HG03175 (cell line): ENCODE data around the gene THAP2.
"Not testable (repeated sequence)": the region's sequence is repeated elsewhere in the genome, so short reads cannot be mapped to it uniquely, and the experiment has no call there.

Source experiments
- ATAC-seq: cut with Tn5 transposase; IDR thresholded peaks from one replicate; pipeline ENCODE4 v1.9.1; 2021; ENCODE audit warnings: mild to moderate bottlenecking, moderate library complexity; ENCODE audit not compliant: unreplicated experiment

THAP2 gene

DNA sequence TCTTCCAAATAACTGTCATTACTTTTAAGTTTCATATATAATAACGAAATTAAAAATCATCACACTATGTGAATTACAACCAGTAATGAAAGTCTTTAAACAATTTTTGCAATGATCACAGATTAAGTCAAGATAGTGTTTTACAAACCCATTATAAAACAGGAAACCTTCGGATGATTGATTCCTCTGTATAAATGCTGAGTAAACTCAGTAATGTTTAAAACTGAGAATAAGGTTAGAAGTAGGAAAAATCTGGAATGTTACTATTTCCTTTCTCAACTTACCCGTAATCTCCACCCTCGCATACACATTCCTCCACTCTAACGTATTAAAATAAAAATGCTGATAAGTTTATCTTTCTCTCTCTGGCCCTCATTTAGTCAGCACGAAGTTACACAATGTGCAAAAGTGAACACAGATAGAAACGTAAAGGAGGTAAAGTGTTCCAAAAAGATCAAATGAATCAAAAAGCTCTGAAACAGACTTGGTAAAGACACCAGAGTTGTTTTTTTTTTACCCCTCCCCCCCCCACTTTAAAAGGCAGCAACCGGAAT, 2.0 kb upstream of the THAP2 start:
- ATAC-seq: no peak

DNA sequence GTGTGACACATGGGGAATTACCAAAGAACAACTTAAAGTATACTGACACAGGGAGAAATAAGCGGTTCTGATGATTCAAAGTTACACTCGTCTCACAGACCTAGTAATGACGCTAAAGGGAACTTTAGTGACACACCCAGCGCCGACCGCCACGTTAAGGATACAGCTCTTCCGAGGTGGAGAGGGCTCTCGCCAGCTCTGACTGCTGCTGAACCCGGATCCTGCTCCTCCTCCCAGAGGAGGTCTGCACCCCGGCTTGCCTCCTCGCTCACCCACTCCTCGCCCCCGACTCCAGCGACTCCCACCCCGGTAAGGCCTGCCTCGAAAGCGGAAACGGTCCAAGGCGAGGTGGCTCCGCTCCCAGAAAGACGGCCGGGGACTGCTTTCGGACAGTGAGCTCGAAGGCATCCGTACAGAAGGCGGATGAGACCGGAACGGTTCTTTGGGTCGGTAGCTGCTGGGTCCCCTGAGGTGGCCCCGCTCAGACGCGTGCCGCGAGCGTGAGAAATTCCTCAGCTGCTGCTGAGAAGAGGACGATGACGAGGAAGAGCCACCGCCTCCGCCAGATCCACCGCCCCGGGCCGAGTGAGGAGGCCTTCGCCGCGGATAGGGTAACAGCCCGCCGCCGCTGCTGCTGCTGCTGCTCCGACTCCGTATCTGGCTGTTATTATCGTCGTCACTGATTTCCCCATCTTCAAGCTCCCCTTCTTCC, 1.1 kb upstream of the THAP2 start:
- ATAC-seq: peak; percentile 21

DNA sequence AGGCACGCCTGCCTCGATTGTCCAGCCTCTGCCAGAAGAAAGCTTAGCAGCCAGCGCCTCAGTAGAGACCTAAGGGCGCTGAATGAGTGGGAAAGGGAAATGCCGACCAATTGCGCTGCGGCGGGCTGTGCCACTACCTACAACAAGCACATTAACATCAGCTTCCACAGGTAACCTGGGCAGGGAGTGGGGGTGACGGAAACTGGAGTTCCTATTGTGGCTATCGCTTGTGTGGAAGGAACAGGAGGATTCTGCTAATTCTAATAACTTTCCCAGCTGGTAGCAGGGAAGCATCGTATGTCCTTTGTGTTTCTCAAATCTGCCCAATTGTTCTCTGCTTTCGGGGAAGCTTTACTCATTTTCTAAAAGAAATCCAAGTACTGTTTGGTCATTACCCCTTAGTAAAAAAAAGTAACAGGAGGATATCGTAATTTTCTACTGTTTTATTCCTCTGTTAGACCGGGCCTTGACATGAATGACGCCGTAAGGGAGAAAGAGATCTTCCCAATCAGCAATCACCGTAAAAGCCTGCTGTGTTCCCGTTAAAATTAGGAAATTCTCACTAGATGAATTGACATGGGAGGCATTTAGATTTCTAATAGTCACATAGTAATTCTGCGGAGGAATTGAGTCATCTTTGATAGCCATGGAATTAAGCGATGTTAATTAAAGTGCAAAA, 449 bp downstream of the THAP2 start:
- peak; percentile 9 for ATAC-seq

DNA sequence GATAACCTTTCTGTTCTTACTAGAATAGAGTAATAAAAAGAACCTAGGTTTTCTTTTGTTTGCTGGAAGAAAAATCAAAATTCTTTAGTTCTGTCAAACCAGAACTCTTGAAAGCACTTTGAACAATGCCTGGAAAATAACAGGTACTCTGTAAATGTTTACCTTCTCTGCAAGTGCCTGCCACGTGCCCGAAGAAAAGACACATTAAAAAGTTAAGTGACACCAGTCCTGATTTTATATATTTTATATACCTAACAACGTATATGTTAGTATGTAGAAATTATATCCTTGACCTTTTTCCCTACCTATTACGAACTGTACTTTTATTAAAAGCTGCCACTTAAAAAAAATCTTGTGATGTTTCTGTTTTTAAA, 976 bp downstream of the THAP2 start:
- no peak for ATAC-seq

DNA sequence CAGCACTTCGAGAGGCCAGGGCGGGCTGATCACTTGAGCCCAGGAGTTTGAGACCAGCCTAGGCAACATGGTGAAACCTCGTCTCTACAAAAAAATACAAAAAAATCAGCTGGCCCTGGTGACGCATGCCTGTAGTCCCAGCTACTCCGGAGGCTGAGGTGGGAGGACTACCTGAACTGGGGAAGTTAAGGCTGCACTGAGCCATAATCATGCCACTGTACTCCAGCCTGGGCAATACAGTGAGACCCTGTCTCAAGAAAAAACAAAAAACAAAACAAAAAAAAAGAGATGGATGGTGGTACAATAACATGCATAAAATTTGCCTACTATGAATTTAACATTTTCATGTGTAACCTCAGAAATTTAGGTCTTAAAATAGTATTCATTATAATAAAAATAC, 2.2 kb downstream of the THAP2 start:
- no peak for ATAC-seq

DNA sequence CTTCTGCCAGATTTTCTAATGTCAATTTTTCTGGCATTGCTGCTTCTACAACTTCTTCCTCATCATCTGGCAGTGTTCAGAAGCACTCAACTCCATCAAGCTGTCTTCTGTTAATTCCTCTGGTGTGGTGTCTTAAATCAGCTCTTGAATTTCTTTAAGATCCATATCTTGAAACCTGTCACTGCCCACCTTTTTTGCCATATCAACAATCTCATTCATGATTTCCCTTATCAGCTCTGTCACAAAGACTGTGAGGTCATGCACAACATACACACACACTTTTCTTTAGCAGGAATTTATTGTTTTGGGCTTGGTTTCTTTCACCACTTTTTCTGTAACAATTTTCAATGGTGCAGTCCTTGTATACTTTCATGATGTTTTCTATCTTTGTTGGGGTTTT, 7.2 kb downstream of the THAP2 start:
- no peak for ATAC-seq

DNA sequence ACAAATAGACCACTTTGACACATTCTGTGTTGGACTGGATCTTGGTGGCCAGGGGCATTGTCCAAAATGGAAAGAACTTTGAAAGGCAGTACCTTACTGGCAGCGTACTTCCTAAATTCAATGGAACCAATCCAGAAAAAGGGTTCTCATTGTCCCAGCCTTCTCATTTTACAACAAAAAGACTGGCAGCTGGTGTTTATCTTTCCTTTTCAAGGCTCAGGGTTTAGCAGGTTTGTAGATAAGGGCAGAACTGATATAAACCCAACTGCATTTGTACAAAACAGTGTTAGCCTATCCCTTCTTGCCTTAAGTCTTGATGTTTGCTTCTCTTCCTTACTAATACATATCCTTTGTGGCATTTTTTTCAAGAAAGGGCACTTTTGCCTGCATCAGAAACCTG, 7.7 kb downstream of the THAP2 start:
- no peak for ATAC-seq

DNA sequence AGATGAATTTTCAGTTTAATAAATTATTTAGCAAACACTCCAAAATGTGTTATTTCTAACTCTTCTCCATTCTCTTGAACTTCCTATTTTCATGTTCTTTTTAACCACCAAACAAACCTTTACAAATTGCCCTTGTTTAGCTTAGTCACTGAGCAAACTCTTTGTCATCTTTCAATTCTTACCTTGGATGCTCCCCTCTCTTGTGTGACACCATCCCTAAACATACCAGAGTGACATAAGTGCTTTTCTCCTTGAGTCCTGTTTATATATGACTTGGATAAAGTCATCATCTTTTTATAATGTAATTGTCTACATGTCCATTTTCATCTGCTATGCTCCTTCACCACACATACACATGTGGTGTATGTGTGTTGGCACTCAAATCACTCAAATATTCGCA, 18.4 kb downstream of the THAP2 start:
- ATAC-seq: no peak

DNA sequence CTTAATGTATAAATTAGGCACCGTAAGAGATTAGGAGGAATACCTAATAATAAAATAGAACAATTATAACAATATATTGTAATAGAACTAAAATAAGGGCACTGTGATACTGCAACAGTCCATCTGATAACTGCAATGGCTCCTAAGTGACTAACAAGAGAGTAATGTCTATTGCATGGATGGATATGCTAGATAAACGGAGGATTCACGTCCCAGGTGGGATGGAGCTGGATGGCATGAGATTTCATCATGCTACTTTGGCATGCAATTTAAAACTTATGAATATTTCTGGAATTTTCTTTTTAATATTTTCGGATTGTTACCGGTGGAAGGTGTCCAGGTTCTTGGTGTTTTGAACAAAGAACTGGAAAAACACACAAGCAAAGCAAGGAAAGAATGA, 19.5 kb downstream of the THAP2 start:
- no peak for ATAC-seq

DNA sequence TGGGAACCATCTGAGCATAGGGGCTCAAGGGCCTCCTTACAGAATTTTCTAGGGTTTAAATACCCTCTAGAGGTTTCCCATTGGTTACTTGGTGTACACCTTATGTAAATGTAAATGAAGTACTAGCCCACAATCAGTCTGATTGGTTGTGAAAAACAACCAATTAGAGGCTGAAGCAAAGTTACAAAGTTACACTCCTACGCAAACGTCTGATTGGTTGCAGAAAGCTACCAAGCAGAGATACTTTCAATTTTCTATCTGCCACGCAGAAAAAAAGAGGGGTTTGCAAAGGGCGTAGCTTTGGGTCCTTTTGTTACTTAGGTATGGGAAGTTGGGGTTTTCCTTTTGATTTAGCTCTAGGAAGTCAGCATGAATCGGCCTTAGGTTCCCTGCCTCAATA, 20.0 kb downstream of the THAP2 start:
- no peak for ATAC-seq

DNA sequence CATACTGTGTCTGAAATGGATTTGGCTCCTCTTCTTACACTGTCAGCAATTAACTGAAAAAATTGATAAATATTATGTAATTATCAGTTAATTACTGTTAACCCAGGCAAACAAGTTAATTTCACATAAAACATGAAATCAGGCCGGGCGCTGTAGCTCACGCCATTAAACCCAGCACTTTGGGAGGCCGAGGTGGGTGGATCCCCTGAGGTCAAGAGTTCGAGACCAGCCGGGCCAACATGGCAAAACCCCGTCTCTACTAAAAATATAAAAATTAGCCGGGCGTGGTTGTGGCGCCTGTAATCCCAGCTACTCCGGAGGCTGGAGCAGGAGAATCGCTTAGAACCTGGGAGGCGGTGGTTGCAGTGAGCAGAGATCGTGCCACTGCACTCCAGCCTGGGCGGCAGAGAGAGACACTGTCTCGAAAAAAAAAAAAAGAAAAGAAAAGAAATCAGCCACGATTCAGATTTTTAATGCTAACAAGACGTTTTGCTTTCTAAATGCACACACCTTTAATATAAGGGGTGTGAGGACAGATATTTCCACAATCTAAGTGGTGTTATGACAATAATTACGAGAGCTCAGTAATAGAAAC, 21.3 kb downstream of the THAP2 start:
- no peak for ATAC-seq

DNA sequence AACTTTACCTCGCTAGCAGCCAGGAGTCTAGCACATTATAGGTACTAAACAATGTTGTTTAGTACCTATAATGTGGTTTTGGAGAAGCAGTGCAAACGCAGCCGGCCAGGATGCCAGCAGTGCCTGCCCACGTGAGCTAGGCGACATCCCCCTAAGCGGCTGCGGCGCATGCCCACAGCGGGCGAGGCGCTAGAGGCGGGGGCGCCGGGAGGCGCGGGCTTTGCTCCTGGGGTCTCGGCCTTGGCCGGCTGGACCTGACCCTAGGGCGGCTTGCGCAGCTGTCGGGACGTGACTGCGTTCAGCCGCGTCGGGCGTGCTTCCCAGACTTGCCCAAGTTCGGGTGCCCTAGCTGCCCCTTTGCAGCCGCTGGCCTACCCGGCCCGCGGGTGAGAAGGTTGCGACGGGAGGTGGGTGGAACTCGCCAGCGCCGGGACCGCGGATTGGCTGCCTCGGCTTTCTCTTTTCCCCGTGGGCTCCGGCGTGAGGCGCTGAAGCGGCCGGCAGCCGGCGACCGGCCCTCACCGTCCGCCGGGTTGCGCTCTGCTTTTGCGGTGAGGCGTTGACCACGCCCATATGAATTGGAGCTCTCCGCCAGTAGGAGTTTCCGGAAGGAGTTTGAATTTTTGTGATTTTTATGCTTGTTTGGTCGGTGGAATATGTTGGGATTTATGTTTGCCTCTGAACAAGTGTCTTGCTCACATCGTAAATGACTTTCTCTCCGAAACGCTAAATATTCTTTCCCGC, 22.0 kb downstream of the THAP2 start, which contains the start of gene TMEM19:
TMEM19 (plus strand) TSS at position 169 of the 744 bp plus-strand sequence. CDS start 599 bp downstream, outside the sequence.
- ATAC-seq: peak; percentile 93

DNA sequence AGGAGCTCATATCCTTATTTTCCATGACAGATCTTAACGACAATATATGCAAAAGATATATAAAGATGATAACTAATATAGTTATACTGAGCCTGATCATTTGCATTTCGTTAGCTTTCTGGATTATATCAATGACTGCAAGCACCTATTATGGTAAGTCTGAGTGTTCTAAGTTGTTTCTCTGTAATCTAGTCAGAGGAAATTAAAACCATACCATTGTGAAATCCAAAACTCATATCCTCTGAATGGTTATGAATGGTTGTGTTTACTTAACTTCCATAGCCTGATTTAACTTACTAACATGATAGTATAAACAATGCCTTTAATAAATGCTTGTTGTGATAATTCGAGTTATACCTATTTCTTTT, 22.5 kb downstream of the THAP2 start:
- ATAC-seq: no peak

DNA sequence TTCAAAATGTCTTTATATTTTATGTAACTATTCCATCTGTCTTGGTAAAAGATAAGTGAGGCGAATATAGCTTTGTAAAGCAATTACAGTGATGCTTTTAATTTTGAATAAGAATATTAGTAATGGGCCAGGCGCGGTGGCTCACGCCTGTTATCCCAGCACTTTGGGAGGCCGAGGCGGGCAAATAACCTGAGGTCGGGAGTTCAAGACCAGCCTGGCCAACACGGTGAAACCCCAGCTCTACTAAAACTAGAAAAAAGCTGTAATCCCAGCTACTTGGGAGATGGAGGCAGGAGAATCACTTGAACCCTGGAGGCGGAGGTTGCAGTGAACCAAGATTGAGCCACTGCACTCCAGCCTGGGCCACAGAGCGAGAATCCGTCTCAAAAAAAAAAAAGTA, 23.1 kb downstream of the THAP2 start:
- not testable (repeated sequence) for ATAC-seq

DNA sequence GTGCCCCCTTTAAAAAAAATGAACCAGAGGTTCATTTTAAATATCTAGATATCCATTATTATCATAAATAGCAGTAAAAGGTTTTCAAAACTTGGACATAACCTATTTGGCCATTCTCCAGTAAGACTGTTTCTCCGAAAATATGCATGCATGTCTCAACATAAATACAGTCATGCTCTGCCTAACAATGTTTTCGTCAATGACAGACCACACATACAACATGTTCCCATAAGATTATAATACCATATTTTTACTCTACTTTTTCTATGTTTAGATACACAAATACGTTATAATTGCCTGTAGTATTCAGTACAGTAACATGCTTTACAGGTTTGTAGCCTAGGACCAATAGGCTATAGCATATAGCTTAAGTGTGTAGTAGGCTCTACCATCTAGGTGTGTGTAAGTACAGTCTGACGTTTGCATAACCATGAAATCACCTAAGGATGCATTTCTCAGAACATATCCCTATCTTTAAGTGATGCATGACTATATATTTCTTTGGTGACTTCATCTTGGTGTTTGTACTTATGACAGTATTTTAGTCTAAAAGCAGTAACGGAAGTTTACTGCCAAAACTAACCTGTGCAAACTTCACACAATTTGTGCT, 25.0 kb downstream of the THAP2 start:
- ATAC-seq: no peak

DNA sequence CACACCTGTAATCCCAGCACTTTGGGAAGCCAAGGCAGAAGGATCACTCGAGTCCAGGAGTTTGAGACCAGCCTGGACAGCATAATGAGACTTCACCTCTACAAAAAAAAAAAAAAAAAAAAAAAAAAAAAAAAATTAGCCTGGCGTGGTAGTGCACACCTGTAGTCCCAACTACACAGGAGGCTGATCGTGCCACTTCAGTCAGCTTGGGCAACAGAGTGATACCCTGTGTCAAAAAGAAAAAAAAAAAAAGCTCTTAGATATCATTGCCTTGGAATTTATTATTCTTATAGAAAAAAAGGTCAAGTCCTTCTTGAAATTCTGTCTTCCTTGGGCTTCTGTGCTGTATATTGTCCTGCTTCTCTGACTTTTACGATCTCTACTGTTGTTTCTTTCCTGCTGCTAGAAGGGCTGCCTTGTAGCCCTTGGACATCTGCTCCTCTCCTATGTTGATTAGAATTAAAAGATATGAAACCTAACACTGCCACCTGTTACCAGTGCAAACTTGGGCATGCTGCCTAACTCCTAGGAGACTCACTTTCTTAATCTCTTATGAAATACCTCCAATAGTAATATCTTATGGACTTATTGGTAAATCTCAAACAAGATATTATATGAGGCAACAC, 27.5 kb downstream of the THAP2 start:
- no peak for ATAC-seq

DNA sequence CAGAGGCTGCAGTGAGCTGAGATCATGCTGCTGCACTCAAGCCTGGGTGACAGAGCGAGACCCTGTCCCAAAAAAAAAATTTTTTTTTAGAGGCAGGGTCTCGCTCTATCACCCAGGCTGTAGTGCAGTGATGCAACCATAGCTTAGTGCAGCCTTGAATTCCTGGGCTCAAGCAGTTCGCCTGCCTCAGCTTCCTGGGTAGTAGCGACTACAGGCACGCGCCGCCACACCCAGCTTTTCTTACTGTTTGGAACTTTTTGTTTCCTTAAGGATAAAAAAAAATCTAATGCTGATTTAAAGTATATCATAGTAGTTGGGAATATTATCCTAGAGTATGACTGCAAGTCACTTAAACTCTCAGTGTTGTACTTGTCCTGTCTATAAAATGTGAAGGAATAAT, 29.0 kb downstream of the THAP2 start:
- ATAC-seq: no peak

DNA sequence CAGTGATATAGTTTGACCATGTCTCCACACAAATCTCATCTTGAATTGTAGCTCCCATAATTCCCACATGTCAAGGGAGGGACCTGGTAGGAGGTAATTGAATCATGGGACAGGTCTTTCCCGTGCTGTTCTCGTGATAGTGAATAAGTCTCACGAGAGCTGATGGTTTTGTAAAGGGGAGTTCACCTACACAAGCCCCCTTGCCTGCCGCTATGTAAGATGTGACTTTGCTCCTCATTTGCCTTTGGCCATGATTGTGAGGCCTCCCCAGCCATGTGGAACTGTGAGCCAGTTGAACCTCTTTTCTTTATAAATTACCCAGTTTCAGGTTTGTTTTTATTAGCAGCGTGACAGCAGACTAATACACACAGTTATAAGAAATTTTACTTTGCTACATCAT, 29.6 kb downstream of the THAP2 start:
- peak; percentile 14 for ATAC-seq

DNA sequence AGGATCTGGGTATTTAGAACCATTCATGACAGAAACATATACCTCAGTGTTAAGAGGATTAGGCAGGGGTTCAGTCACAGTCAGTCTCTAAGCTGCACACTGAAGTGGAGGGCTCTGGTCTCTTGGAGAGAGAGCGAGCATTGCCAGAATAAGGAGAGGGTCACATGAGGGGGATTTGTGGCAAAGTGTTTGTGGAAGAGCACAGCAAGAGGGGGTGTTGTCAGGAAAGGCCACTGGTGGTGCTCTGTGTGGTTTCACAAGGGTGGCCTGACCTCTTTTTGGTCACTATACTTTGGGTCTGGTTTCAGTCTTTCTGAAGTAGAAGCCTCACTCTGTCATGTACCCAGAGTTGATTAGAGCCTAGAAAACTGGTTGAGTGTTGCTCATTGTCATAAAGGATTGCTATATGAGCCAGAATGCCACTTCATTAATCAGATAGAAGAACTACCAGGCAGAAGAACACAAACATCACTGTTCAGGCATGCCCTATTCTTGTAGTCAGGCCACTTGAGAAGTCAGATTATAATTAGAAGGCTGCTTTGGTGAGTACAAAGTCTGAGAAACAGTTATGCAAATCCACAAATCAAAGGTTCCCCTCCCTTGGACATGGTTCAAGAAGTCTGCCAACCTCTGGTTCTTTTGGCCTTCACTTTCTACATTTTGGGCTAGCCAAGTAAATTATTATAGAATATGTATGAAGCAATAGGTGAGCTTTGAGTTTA, 30.2 kb downstream of the THAP2 start:
- peak; percentile 89 for ATAC-seq

DNA sequence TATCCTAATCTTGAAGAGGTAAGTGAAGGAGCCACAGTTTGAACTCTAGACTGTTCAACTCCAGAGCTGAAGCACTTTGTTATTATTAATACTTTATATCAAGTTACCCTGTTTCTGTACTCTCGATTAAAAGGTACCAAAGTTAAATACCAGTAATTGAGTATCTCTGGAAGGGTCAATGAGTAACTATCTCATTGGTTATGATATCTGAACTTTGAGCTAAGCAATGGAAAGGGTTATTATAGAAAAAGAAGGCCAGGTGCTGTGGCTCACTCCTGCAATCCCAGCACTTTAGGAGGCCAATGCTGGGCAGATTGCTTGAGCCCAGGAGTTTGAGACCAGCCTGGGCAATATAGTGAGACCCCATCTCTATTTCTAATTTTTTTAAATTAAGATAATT, 31.7 kb downstream of the THAP2 start:
- no peak for ATAC-seq
